Upper lobe of left lung (tissue), 6 donors: ENCODE data around the gene BCAS3. TPM values are rescaled to one million over a fixed set of nuclear protein-coding genes. Genes with fewer than 3 reads are reported as not detected.

Experiments used
- ATAC-seq, 2 donors: fragments of 200-7000 bp; cut with Tn5 transposase; one replicate each; pipeline ENCODE4 v1.9.1; 2022; ENCODE audit warnings: mild to moderate bottlenecking in 2 of 2, moderate library complexity in 2 of 2; ENCODE audit not compliant: low FRiP score in 2 of 2
- DNase-seq, 2 donors: peaks; one replicate each; pipeline ENCODE4 v3.0.0-alpha.2; 2019 to 2020
- H3K27ac ChIP-seq, 4 donors: fragments of 200-600 bp; sonication (generic); one replicate each; pipeline ENCODE4 v1.5.1; 2016 to 2019
- H3K27me3 ChIP-seq, 4 donors: fragments of 200-600 bp; sonication (generic); one replicate each; pipeline ENCODE4 v1.5.1; 2017 to 2019
- H3K36me3 ChIP-seq, 4 donors: fragments of 200-600 bp; sonication (generic); one replicate each; pipeline ENCODE4 v1.5.1; 2016 to 2019
- H3K4me1 ChIP-seq, 4 donors: fragments of 200-600 bp; sonication (generic); one replicate each; pipeline ENCODE4 v1.5.1; 2018 to 2019
- H3K4me3 ChIP-seq, 4 donors: fragments of 200-600 bp; sonication (generic); one replicate each; pipeline ENCODE4 v1.5.1; 2017 to 2019; ENCODE audit warnings: mild to moderate bottlenecking in 2 of 4, moderate library complexity in 1 of 4
- H3K9me3 ChIP-seq, 4 donors: fragments of 200-600 bp; sonication (generic); one replicate each; pipeline ENCODE4 v1.5.1; 2018 to 2019
- EP300 ChIP-seq, 4 donors: sonication (generic); formaldehyde crosslinking; IDR thresholded peaks; one replicate each; pipeline ENCODE4 v1.5.1; 2017; ENCODE audit warnings: antibody characterized with exemption in 4 of 4, control low read depth in 2 of 4
- POLR2A ChIP-seq, 4 donors: fragments of 450-650 bp; IDR thresholded peaks; one replicate each; pipeline ENCODE4 v1.5.1; 2016 to 2017; ENCODE audit warnings: antibody characterized with exemption in 4 of 4, mild to moderate bottlenecking in 2 of 4
- POLR2AphosphoS5 ChIP-seq, 2 donors: sonication (generic); formaldehyde crosslinking; IDR thresholded peaks; one replicate each; pipeline ENCODE4 v1.5.1; 2017; ENCODE audit warnings: antibody characterized with exemption in 2 of 2
- WGBS, 2 donors: methylation state at CpG; one replicate each; pipeline ENCODE4 v1.1.5; 2017 to 2018; 5-methylcytosine and 5-hydroxymethylcytosine counted together
- total RNA-seq, 6 donors: library from RNA; depleted of rRNA in 4 of 6; stranded (reverse); fragments of >200 nt in 4 of 6; gene quantifications; one replicate each; pipeline versions ENCODE4 v1.1.0 to v1.2.1, GENCODE V29; 2016 to 2021
- TF ChIP-seq, protein P1 (sequence below), 6 experiments: fragments of 450-650 bp in 4 of 6; fragments of 200-600 bp in 2 of 6; sonication (generic) in 2 of 6; IDR thresholded peaks; one replicate each; pipeline ENCODE4 v1.5.1; 2016 to 2019; ENCODE audit warnings: antibody characterized with exemption in 6 of 6
- donor health status: DM: no; HTN: no; CAD: no; lungs with moderate emphysema.
- donor health status: DM: no; HTN: yes; CAD: no; lungs with severe emphysema.

BCAS3 gene
- total RNA-seq, 6 donors from 2014 or later = 20.1 to 111 (median 37.0) TPM

DNA sequence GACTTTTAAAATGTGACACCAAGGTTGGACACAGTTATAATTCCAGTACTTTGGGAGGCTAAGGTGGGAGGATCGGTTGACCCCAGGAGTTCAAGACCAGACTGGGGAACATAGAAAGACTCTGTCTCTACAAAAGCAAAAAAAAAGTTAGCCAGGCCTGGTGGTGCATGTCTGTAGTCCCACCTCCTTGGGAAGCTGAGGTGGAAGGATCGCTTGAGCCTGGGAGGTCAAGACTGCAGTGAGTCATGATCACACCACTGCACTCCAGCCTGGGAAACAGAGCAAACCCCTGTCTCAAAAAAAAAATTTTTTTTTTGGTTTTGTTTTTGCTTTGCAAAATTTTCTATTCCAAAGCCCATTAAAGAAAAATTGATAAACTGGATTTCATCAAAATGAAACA, 281.4 kb downstream of the BCAS3 start:
- DNase-seq (no peak), ATAC-seq (no peak)
- TF ChIP-seq EP300 (IDR thresholded peaks at IDR 0.05) (no peak), POLR2A (IDR thresholded peaks at IDR 0.05) (no peak), POLR2AphosphoS5 (IDR thresholded peaks at IDR 0.05) (no peak)
- TF ChIP-seq, protein P1, sequence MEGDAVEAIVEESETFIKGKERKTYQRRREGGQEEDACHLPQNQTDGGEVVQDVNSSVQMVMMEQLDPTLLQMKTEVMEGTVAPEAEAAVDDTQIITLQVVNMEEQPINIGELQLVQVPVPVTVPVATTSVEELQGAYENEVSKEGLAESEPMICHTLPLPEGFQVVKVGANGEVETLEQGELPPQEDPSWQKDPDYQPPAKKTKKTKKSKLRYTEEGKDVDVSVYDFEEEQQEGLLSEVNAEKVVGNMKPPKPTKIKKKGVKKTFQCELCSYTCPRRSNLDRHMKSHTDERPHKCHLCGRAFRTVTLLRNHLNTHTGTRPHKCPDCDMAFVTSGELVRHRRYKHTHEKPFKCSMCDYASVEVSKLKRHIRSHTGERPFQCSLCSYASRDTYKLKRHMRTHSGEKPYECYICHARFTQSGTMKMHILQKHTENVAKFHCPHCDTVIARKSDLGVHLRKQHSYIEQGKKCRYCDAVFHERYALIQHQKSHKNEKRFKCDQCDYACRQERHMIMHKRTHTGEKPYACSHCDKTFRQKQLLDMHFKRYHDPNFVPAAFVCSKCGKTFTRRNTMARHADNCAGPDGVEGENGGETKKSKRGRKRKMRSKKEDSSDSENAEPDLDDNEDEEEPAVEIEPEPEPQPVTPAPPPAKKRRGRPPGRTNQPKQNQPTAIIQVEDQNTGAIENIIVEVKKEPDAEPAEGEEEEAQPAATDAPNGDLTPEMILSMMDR (IDR thresholded peaks at IDR 0.05) = no peak
- H3K4me3 ChIP-seq = no peak overlapping the region
- WGBS, 2 donors = 93 to 95% methylated on average over 2 of the region's 2 CpGs
- H3K36me3 ChIP-seq = no peaks in the 10 kb centered on the region
- no peaks in the 10 kb centered on the region for H3K27me3 ChIP-seq
- H3K9me3 ChIP-seq = peaks cover 0 to 3% (median 1%) of the 10 kb centered on the region in 4 donors
- no peak overlapping the region for H3K27ac ChIP-seq
- no peaks in the 10 kb centered on the region for H3K4me1 ChIP-seq

DNA sequence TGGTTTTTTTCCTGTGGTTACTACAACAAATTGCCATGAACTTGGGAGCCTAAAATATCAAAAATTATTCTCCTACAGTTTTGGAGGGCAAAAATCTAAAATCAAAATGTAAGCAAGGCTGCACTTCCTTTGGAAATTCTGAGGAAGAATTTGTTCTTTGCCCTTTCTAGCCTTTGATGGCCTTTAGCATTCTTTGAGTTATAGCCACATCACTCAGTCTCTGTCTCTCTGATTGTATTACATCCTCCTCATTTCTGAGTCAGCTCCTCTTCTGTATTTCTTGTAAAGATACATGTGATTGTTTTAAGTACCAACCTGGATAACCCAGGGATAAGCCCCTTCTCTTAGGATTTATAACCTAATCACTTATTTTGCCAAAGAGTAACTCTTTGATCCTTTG, 282.0 kb downstream of the BCAS3 start:
- Histone ChIP-seq H3K9me3 (peaks cover 0 to 6% (median 1%) of the 10 kb centered on the region in 4 donors), H3K36me3 (no peaks in the 10 kb centered on the region), H3K4me3 (no peak overlapping the region), H3K4me1 (no peaks in the 10 kb centered on the region), H3K27ac (no peak overlapping the region), H3K27me3 (no peaks in the 10 kb centered on the region)
- no peak for DNase-seq
- ATAC-seq = no peak
- TF ChIP-seq POLR2A (IDR thresholded peaks at IDR 0.05) (no peak), EP300 (IDR thresholded peaks at IDR 0.05) (no peak), POLR2AphosphoS5 (IDR thresholded peaks at IDR 0.05) (no peak)
- TF ChIP-seq, protein P1 (IDR thresholded peaks at IDR 0.05) = no peak

DNA sequence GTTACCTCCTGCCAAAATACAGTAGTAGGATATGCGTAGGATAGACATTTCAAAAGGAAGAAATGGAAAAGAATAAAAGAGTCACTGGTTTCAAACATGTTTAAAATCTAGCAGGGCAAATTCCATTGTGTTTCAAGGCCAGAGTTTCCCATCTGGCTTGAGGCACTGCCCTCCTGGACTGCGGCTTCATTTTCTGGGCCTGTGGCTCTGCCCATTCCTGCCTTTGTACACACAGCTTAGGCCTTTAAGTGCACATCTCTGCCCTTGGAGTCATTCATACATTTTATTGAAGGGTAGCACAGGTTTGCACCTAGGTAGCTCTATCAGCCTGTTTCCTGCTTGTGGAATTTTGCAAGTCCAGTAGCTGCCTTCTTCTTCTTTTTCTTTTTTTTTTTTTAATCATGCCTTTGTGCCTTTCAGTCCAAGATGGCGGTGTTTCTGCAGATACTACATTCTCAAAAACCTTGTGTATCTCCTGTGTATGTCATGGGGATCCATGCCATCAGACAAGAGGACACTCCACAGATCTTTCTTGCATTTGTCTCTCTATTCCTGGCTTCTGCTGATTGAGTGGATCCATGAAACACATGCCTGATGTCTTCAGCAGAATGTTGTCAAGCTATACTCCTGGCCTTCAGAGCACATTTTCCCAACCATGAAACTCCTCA, 282.9 kb downstream of the BCAS3 start:
- Histone ChIP-seq H3K27ac (no peak overlapping the region), H3K36me3 (no peaks in the 10 kb centered on the region), H3K9me3 (peaks cover 0 to 6% (median 1%) of the 10 kb centered on the region in 4 donors), H3K4me3 (no peak overlapping the region), H3K27me3 (no peaks in the 10 kb centered on the region), H3K4me1 (no peaks in the 10 kb centered on the region)
- TF ChIP-seq, protein P1 (IDR thresholded peaks at IDR 0.05) = no peak
- TF ChIP-seq POLR2A (IDR thresholded peaks at IDR 0.05) = no peak
- no peak for TF ChIP-seq POLR2AphosphoS5 (IDR thresholded peaks at IDR 0.05)
- ATAC-seq (no peak), DNase-seq (no peak)
- WGBS, 2 donors = 96 to 97% methylated on average over 3 of the region's 3 CpGs

DNA sequence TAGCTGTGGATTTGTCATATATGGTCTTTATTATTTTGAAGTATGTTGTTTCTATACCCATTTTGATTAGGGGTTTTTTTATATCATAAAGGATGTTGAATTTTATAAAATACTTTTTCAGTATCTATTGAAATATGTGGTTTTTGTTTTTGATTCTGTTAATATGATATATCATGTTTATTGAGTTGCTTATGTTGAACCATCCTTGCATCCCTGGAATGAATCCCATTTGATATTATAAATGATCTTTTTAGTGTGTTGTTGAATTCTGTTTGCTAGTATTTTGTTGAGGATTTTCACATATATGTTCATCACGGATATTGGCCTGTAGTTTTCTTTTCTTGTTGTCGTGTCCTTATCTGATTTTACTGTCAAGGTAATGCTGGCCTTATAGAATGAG, 286.5 kb downstream of the BCAS3 start:
- no peak overlapping the region for H3K4me3 ChIP-seq
- H3K27ac ChIP-seq = no peak overlapping the region
- DNase-seq (no peak), ATAC-seq (no peak)
- TF ChIP-seq EP300 (IDR thresholded peaks at IDR 0.05) = no peak
- TF ChIP-seq POLR2AphosphoS5 (IDR thresholded peaks at IDR 0.05) = no peak
- TF ChIP-seq, protein P1 (IDR thresholded peaks at IDR 0.05) = no peak
- no peak for TF ChIP-seq POLR2A (IDR thresholded peaks at IDR 0.05)
- no peaks in the 10 kb centered on the region for H3K4me1 ChIP-seq
- no peaks in the 10 kb centered on the region for H3K36me3 ChIP-seq
- no peaks in the 10 kb centered on the region for H3K27me3 ChIP-seq
- WGBS, 2 donors = 95 to 100% methylated on average over 2 of the region's 2 CpGs
- peaks cover 0 to 6% (median 1%) of the 10 kb centered on the region in 4 donors for H3K9me3 ChIP-seq

DNA sequence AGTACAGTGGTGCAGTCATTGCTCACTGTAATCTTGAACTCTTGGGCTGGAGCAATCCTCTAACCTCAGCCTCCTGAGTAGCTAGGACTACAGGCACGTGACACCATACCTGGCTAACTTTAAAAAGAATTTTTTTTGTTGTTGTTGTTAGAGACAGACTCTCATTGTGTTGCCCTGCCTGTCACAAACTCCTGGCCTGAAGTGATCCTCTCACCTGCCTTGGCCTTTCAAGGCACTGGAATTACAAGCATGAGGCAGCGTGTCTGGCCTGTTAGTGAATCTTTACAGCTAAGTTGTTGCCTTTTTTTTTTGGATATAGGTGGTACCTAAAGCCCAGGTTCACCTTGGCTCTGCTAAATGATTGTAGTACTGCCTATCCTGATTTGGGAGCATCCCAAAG, 290.6 kb downstream of the BCAS3 start:
- Histone ChIP-seq H3K36me3 (no peaks in the 10 kb centered on the region), H3K27ac (no peak overlapping the region), H3K4me3 (no peak overlapping the region), H3K9me3 (peaks cover 0 to 6% (median 0%) of the 10 kb centered on the region in 4 donors), H3K4me1 (no peaks in the 10 kb centered on the region), H3K27me3 (no peaks in the 10 kb centered on the region)
- ATAC-seq (no peak), DNase-seq (no peak)
- WGBS, 2 donors = 89 to 95% methylated on average over 2 of the region's 2 CpGs
- TF ChIP-seq, protein P1 (IDR thresholded peaks at IDR 0.05) = no peak
- TF ChIP-seq POLR2AphosphoS5 (IDR thresholded peaks at IDR 0.05) (no peak), EP300 (IDR thresholded peaks at IDR 0.05) (no peak), POLR2A (IDR thresholded peaks at IDR 0.05) (no peak)
